ENCODE results near the gene NKX3-2.

Gene NKX3-2

DNA sequence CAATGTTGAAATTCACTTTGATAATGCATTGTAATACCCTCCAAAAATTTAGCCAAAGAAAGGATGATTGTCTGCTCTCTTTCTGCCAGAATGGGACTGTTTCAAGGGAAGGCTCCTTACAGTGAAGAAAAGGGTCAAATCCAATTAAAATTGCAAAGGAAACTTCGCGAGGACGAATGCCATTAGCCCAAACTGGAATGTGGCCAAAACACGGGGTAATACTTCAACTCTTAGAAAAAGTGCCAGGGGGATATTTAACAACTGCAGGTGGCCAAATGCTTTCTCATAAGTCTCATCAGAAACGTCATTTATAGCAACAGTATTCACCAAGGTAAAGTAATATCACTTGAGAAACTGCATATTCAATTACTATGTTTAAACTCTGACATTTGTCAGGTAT, 29.0 kb downstream of the NKX3-2 start:
- TF ChIP-seq ZFX (IDR thresholded peaks at IDR 0.05; ENCODE audit: borderline replicate concordance) = no peak
- TF ChIP-seq, protein P1, sequence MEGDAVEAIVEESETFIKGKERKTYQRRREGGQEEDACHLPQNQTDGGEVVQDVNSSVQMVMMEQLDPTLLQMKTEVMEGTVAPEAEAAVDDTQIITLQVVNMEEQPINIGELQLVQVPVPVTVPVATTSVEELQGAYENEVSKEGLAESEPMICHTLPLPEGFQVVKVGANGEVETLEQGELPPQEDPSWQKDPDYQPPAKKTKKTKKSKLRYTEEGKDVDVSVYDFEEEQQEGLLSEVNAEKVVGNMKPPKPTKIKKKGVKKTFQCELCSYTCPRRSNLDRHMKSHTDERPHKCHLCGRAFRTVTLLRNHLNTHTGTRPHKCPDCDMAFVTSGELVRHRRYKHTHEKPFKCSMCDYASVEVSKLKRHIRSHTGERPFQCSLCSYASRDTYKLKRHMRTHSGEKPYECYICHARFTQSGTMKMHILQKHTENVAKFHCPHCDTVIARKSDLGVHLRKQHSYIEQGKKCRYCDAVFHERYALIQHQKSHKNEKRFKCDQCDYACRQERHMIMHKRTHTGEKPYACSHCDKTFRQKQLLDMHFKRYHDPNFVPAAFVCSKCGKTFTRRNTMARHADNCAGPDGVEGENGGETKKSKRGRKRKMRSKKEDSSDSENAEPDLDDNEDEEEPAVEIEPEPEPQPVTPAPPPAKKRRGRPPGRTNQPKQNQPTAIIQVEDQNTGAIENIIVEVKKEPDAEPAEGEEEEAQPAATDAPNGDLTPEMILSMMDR (IDR thresholded peaks at IDR 0.05) = no peak
- no peak overlapping the region for H3K27ac ChIP-seq

DNA sequence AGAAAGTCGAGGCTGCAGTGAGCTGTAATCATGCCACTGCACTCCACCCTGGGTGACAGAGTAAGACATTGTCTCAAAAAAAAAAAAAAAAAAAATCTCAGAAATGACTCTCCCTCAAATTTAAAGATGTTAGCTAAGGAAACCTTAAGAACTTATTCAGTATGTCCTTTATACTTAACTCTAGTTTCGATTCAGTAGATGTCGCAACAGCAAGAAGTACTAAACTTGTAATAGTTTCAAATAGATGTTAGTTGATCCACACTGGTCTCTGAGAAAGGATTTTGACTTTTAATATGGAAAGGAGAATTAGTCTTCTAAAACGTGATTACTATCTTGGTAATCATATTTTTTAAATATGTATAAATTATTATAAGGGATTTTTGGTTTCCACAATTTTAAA, 29.6 kb downstream of the NKX3-2 start:
- no peak for TF ChIP-seq ZFX (IDR thresholded peaks at IDR 0.05; ENCODE audit: borderline replicate concordance)
- TF ChIP-seq, protein P1 (IDR thresholded peaks at IDR 0.05) = no peak
- no peak overlapping the region for H3K27ac ChIP-seq

DNA sequence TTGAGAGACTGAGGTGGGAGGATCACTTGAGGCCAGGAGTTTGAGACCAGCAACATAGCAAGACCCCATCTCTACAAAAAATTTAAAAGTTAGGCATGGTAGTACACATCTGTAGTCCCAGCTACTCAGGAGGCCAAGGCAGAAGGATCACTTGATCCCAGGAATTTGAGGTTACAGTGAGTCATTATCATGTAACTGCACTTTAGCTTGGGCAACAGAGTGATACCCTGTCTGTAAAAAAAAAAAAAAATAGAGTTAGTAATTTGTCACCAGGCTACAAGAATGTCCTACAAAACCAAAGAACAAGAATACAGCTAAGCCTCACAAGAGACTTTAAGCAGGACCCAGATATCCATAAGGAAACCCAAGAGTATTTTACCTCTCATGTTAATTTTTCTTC, 33.2 kb downstream of the NKX3-2 start:
- no peak overlapping the region for H3K27ac ChIP-seq
- TF ChIP-seq ZFX (IDR thresholded peaks at IDR 0.05; ENCODE audit: borderline replicate concordance) = no peak
- TF ChIP-seq, protein P1 (IDR thresholded peaks at IDR 0.05) = no peak

DNA sequence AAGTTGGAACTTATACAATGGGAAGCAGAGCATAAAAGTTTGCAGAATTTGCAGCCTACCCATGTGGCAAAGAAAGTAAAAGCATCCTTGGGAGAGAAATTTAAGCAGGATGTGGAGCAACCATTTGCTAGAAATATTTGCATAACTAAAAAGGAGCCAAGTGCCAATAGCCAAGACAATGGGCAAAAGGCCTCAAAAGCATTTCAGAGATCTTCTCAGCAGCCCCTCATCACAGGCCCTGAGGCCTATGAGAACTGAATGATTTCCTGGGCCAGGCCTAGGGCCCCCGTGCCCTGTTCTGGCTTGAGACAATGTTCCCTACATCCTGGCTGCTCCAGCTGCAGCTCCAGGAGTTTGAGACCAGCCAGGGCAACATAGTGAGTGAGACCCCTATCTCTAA, 34.9 kb downstream of the NKX3-2 start:
- TF ChIP-seq, protein P1 (IDR thresholded peaks at IDR 0.05) = no peak
- TF ChIP-seq ZFX (IDR thresholded peaks at IDR 0.05; ENCODE audit: borderline replicate concordance) = no peak
- no peak overlapping the region for H3K27ac ChIP-seq

DNA sequence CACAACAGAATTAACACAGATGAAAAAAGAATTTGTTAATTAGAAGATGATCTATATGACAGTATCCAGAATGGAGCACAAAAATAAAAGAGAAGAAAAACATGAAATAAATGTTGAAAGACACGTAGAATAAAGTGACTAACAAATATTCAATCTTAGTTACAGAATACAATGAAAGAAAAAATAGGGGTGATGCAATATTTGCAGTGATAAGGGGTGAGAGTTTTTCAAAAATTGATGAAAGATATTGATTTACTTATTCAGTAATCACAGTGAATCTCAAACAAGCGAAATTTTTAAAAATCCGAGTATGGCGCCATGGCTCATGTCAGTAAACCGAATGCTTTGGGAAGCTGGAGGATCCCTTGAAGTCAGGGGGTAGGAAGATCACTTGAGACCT, 39.9 kb downstream of the NKX3-2 start:
- H3K27ac ChIP-seq = no peak overlapping the region
- TF ChIP-seq, protein P1 (IDR thresholded peaks at IDR 0.05) = no peak
- no peak for TF ChIP-seq ZFX (IDR thresholded peaks at IDR 0.05; ENCODE audit: borderline replicate concordance)

DNA sequence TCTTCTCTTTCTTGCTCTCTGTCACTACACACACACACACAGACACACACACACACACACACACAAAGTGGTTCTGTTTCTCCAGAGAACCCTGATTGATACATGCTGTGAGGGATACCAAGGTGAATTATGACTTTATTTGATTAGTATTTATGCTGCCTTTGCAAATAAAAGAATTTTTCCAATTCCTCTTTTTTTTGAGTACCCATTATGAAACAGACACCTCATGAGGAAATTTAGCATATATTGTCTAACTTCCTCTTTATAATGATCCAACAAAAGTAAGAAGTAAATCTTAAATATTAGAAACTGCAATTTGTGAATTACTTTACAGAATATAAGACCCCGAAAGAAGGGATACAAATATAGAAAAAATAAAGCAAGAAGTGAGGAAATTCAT, 45.8 kb downstream of the NKX3-2 start:
- H3K27ac ChIP-seq = no peak overlapping the region
- TF ChIP-seq, protein P1 (IDR thresholded peaks at IDR 0.05) = no peak
- no peak for TF ChIP-seq ZFX (IDR thresholded peaks at IDR 0.05; ENCODE audit: borderline replicate concordance)

DNA sequence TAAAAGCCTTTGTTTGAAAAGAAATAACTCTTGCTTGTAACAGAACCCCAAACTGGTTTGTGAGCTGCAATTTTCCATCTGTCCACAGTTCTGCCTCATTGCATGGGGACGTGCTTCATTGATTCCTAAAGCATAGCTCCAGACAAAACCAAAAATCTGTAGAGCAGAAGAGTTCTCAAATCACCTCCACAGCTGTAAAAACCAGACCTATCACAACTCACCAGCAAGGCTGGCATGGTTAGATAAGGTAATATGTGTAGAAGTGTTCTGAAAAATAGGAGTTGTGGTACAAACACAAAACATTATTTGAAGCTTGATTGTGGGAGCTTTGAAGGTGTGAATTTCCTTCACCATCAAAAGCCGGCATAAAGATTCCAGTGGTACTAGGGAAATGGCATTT, 47.7 kb downstream of the NKX3-2 start:
- TF ChIP-seq ZFX (IDR thresholded peaks at IDR 0.05; ENCODE audit: borderline replicate concordance) = no peak
- TF ChIP-seq, protein P1 (IDR thresholded peaks at IDR 0.05) = no peak
- H3K27ac ChIP-seq = no peak overlapping the region
